GM21360 (cell line): ENCODE data around the gene DDN.

Experiments
- ATAC-seq: cut with Tn5 transposase; IDR thresholded peaks from one replicate; pipeline ENCODE4 v1.9.1; 2021; ENCODE audit warnings: mild to moderate bottlenecking, moderate library complexity; ENCODE audit not compliant: unreplicated experiment

The DDN gene

GRCh38 chr12:49015196-49015595, 16.0 kb upstream of the DDN start:
- ATAC-seq = no peak

DNA sequence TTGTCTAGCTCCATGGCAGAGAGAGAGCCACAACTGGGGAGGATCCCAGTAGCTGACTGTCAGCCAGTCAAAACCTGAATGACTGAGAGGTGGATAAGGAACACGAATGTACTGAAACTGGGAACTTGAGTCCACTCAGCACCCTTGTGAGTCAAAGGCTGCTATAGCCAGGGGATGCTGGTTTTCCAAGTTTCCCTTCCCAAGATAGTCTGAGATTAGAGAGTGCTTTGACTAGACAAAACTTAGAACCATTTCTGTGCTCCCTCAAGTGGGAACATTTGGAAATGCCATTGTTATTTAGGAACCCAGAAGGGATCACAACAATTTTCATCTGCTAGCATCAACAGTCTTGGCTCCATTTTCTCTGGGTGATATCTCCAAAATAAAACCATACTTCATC, 15.4 kb upstream of the DDN start:
- no peak for ATAC-seq

DNA sequence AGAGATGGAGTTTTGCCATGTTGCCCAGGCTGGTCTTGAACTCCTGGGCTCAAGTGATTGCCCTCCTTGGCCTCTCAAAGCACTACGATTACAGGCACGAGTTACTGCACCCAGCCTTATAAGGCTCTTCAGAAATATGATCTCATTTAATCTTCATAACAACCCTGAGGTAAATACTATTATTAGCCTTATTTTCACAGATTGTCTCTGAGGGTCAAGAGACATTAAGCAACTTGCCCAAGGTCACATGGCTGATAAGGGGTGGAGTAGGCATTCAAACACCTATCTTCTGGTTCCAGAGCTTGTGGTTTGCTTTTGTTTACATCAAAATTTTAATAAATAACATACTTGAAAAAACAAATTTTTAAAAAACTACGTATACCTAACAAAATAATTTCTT, 14.3 kb upstream of the DDN start:
- ATAC-seq = no peak

DNA sequence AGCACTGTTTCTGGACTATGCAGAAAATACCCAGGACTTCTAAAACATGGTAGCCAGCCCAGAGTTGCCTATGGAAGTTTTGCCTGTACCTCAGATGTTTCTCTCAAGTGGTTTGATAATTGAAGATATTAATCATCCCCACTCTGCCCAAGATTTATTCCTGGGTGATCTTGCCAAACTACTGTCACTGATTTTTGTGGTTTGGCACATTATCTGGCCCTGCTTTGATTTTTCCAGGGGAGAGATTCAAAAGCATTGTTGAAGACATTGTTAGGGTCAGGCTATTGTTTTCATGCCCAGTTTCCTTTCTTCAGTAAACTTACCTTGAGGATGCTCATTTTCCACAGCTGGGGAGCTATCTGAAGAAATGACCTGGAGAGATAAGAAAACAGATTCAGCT, 13.6 kb upstream of the DDN start:
- ATAC-seq = no peak

DNA sequence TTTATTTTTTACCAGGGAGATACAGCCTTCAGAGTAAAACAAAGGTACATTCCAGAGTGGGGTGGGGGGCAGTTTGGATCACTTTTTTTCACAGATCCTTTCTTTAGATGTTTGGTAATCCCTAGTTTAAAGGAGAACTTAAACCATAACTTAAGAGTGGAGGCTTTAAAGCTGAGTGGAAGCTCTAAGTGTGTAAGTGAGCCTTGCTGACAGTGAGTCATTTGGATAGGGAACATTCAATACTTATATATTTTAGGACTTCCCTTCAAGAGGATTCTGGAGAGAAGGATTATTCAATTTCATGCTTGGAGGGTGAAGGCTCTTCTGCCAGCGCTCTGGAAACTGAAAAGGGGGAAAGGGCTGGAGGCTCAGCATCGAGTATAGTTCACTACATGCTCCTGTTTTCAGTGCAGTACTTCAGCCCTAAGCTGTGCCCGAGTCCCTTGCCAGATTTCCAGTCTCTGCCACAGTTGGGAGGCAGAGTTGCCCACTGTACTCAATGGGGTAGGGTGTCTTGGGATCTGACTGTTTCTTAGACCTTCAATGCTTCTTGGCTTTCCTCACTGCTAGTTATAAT, 11.0 kb upstream of the DDN start:
- ATAC-seq = no peak

- ATAC-seq = no peak
Observed at GRCh38 chr12:49008943-49009342, 9.8 kb upstream of the DDN start.

- ATAC-seq = no peak
Observed at GRCh38 chr12:49000346-49000745, 1.2 kb upstream of the DDN start.

GRCh38 chr12:48998497-48999353, 450 bp downstream of the DDN start:
- no peak for ATAC-seq

DNA sequence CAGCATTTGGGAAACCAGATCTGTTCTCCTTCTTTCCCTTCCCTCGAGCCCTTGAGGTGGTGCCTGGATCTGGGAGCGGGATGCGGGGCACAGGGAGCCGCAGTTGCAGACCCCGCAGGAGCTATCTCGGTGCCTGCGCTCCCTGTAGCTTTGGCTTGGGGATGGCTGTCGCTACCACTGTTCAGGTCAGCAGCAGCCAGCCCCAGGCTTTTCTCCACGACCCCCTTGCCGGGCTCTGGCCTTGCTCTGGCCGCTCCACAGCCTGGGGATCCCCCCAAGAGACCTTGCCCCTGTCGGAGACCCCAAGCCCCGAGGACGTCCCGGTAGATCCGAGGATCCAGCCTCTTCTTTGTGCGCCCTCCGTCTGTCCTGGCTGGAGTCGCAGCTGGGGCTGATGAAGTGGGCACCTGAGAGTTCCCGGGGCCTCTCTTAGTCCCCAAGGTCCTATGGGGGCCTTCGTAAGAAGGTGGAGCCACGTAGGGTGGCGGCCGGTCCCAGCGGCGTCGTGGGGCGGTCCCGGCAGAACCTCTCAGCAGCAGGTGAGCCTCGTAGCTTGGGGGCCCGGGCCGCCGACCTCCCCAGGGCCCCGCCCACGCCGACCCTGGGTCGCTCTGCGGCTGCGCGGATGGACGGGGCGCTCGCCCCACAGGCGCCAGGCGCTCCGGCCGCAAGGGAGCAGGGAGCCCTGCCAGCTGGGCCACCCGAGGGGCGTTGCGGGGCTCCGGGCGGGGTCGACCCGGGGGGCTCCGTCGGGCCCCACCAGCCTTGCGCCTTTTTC, 1.3 kb downstream of the DDN start:
- ATAC-seq = peak; percentile 39

DNA sequence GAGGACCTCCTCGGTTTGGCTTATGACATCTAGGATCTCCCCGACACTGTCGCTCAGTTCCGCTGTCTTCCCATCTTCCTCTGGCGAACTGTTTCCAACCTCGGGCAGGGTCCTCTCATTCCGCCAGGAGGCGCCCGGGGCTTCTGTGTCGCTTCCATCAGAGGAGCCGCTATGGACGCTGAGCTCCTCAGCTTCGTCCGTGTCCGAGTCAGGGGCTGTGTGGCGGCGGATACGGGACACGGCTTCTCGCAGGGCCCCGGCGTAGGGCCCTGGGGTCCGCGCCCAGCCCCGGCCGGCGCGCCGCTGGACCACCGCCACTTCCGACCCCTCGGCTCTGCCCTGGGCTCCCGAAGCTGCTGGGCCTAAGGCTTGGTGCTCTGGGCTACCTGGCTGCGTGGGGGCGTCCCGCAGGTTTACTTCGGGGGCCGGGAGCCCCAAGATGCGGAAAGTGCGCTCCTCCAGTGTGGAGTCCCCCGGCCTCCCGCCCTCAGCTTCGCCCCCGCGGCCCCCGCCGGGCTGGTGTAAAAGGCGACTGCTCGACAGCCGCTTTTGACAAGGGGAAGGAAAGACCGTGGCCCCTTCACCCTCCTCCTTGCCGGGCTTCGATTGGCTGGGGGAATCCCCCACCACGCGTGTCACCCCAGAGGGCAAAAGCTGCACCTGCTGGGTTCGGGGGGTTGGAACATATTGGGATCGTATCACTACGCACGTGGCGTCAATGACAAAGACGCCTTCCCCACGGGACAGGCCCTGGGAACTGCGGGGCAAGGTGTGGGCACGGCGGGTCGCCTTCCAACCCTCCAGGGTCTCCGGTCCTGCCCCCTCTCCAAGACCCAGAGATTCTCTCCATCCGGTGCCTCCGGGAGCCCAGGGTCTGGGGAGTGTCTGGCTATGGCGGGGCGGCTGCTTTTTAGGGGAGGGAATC, 2.1 kb downstream of the DDN start:
- ATAC-seq = no peak

- no peak for ATAC-seq
Observed at GRCh38 chr12:48995086-48995879, 3.9 kb downstream of the DDN start.

DNA sequence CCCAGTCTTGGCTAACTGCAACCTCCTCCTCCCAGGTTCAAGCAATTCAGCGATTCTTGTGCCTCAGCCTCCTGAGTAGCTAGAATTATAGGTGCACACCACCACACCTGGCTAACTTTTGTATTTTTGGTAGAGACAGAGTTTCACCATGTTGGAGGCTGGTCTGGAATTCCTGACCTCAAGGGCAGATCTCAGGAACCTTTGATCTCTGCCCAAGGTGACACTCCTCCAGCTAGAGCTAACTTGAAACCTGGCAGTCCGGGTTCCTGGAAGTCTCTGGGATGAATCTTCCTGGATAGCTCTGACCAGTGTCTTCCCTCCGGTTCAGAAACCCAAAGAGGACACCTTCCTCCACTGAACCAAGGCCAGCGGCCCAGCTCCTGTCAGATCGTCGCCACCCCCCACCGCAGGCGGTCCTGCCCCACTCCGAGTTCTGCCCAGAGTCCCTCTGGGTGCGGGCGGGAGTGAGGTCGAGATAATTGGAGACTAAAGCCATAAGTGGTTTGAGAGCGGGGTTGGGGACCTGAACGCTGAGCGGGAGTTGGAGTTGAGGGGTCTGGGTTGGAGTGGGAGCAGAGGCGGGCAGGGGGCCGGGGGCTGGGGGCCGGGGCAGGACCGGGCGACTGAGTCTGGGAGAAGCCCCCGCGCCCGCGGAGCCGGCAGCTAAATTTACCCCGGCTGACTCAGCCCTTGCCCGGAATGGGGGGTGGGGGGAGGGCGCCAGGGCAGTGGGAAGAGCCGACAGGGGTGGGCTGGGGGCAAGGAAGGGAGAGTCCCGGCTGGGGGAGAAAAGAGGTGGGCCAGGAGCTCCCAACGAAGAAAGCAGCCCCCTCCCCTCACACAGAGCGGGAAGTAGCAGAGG, 4.7 kb downstream of the DDN start:
- ATAC-seq = no peak

DNA sequence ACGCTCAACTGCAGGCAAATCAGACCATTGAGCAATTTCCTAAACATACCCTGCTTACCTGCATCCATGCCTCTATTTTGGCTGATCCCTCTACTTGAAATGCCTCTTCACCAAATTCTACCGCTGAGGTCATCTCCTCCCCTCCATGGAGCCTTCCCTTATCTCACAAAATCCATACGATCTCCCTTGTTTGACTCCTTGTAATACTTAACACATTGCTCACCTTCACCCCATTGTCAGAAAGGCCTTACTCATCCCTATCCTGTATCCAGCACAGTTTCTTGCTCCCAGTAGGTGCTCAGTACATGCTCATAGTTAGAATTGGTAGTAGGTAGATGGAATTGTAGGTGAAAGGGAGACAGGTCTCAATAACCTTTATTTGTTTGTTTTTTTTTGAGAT, 5.4 kb downstream of the DDN start:
- no peak for ATAC-seq

DNA sequence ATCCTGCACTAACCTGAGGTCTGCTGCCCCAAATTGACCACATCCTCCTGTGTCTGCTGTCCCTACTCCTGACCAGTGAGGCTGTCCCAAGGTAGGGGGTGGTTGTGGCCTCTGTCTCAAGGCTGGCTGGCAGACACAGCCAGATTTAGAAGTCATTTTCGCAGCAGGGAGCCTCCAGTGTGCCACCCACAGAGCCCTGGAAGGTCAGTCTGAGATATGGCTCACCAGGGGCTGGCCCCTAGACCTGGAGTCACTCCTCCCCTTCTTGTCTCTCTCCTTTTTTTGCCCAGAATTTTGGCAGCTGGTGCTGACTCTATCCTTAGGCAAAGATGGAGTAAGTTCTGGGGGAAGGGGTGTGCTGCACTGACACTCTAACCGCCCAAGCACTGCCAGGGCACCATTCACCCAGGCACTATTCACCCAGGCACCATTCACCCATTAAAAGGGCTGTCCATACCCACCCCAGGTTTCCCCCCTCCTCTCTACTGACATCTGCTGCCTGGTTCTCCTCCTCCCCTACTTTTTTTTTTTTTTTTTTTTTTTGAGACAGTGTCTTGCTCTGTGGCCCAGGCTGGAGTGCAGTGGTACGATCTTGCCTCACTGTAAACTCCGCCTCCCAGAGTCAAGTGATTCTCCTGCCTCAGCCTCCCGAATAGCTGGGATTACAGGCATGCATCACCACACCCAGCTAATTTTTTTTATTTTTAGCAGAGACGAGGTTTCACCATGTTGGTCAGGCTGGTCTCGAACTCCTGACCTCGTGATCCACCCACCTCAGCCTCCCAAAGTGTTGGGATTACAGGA, 7.7 kb downstream of the DDN start:
- no peak for ATAC-seq

DNA sequence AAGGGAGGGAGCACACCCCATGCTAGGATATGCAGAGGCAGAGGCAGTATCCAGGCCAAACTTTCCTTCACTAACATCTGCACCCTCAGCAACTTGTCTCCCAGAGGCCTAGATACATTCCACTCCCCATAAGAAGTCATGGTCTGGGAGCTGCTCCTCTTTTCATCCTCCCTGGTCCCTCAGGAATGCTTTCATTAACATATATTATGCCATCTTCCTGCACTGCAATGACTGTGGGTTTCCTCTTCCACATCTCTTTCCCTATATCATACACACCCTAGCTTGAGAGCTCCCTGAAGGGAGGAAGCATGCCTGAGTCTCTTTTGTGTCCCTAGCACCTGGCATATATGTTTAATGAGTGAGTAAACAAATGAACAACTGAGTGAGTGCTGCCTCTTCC, 8.6 kb downstream of the DDN start:
- no peak for ATAC-seq

DNA sequence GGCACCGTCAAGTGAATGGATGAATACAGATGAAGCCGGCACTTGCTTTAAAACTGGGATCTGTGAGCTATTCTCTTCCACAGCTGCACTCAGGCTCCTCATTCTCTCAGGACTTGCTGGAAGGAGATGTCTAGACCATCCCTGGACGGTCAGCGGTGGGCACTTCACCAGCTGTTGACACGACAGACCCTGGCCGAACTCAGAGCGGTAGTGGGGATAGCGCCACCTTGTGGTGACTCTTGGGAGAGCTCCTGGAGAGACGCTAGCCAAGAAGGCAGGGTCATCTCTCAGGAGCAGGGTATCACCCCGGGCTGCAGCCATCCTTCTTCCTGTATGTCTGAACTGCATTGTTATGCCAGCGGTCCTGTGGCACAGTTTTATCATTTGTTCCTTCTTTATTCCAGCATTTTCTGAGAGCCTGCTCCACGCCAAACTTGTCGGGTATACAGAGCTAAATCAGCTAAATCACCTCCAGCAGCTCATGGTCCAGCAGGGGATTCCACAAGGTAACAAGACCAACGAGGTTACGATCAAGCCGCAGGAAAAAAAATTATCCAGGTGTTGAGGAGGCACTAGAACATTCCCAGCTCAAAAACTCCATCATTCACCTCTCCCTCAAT, 11.0 kb downstream of the DDN start:
- no peak for ATAC-seq

DNA sequence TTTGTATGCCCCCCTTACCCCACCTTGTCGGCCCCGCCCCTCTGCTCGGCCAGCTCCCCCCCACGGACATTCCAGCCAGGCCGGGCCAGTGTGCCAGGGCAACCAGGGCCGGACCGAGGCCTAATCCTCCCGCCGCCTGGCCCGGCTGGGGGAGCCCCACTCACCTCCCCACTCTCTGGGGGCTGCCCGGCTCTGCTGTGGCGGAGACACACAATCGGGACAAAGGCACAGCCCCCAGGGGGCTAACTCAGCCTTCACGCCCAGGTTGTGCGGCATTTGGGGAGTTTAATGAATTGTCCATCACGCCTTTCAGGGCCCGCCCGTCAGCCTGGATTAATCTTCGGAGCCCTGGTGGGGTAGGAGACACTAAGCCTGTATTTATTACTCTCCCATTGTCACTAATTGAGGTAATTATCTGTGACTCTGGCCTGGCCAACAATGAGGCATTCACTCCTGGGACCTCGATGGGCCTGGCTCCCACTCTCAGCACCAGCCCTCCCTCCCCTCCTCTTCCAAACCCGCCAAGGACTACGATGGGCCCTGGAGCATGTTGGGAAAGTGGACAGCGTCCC, 12.4 kb downstream of the DDN start:
- no peak for ATAC-seq

- no peak for ATAC-seq
Observed at GRCh38 chr12:48985901-48986300, 13.3 kb downstream of the DDN start.
